Stimulated activated naive B cell treated with anti-CD40 and anti-IgM and Interleukin-4, amounts not matched to agents 10 μg/mL and 1 μg/mL and 100 μg/mL, for 72 hours (primary cell): ENCODE measurements around the gene CERKL.

Source experiments
- ATAC-seq, 2 donors: fragments of 150-1000 bp; cut with Tn5 transposase; replicated peaks; 2 replicates each; pipeline ENCODE4 v1.10.0; 2021; ENCODE audit warnings: moderate library complexity in 1 of 2
- DNase-seq: peaks from one replicate; pipeline ENCODE4 v3.0.0; 2021
- H3K27ac Mint-ChIP-seq: one replicate; pipeline ENCODE4 v1.8.0; 2022; ENCODE audit warnings: mild to moderate bottlenecking, mixed read lengths
- H3K27me3 Mint-ChIP-seq, 2 donors: one replicate each; pipeline ENCODE4 v1.8.0; 2022; ENCODE audit warnings: mixed read lengths in 2 of 2
- H3K36me3 Mint-ChIP-seq, 2 donors: one replicate each; pipeline ENCODE4 v1.8.0; 2022; ENCODE audit warnings: mixed read lengths in 2 of 2, mild to moderate bottlenecking in 1 of 2
- H3K4me1 Mint-ChIP-seq, 2 donors: one replicate each; pipeline ENCODE4 v1.8.0; 2022; ENCODE audit warnings: mixed read lengths in 2 of 2, mild to moderate bottlenecking in 1 of 2
- H3K4me3 Mint-ChIP-seq, 2 donors: one replicate each; pipeline ENCODE4 v1.8.0; 2022; ENCODE audit warnings: mild to moderate bottlenecking in 2 of 2, mixed read lengths in 2 of 2, moderate library complexity in 1 of 2
- H3K9me3 Mint-ChIP-seq, 2 donors: one replicate each; pipeline ENCODE4 v1.8.0; 2022; ENCODE audit warnings: mixed read lengths in 2 of 2, mild to moderate bottlenecking in 1 of 2

The CERKL gene

DNA sequence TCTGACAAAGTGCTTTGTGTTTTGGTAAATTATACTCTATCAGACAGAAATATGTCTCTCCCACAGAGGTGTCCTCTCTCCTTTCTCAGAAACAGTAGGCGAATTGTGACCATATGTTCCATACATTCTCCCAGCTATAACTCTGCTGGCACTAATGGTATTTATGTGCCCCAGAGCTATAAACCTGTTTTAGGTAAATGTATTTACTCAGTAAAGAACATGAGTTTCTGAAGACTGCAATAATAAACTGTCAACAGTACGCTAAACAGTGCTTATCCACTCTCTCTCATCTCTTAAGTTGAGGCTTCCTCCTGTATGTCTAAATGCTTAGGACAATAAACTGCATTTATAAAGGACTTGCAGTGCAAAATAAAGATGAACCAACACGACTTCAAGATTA is 141.2 kb downstream of the CERKL start:
- H3K4me3 Mint-ChIP-seq: no peak overlapping the region
- peaks cover 25 to 43% of the 10 kb centered on the region in 2 donors for H3K36me3 Mint-ChIP-seq
- DNase-seq: no peak
- H3K4me1 Mint-ChIP-seq: peaks cover 0 to 21% of the 10 kb centered on the region in 2 donors
- ATAC-seq: no peak
- H3K27me3 Mint-ChIP-seq: no peaks in the 10 kb centered on the region
- H3K9me3 Mint-ChIP-seq: no peaks in the 10 kb centered on the region
- H3K27ac Mint-ChIP-seq: no peak overlapping the region

DNA sequence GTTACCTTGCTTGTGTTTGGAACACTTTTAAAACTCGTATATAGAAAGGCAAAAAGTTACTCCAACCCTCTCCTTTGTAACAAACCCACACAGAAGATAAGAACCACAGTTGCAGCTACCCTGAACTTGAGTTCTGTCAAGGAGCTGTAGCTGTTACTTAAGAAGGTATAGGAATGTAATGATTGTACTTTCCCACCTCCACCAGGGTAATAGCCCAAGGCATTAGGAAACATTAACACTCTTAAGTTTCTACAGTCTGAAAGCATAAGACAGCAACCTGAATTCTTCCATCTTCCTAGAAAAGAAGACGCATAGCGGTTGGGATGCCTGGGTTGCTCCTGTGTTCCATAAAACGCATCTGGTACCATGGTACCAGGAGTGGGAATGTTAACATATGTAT is 156.7 kb downstream of the CERKL start:
- Mint-ChIP-seq H3K4me3 (no peak overlapping the region), H3K27ac (no peak overlapping the region), H3K27me3 (no peaks in the 10 kb centered on the region), H3K9me3 (no peaks in the 10 kb centered on the region), H3K4me1 (no peaks in the 10 kb centered on the region), H3K36me3 (peaks cover 19 to 21% of the 10 kb centered on the region in 2 donors)
- DNase-seq (no peak), ATAC-seq (no peak)

DNA sequence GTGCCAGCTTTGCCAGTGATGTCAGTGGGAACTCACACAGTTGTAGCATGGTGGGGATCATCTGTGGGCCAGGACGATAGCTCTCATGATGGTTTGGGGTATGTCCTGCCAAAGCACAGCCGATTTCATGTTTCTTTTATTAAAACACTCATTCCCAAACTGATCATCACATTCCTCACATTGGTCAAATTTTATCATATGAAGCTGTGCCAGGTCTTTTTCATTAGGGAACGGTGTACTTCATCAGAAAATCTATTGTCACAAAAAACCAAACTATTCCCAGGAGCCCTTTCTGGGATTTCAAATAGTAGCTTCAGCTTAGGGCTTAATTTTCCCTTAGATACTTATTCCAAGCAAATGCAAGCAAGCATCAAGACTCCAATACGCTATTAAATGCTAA is 157.7 kb downstream of the CERKL start:
- ATAC-seq (no peak), DNase-seq (no peak)
- Mint-ChIP-seq H3K9me3 (no peaks in the 10 kb centered on the region), H3K27ac (no peak overlapping the region), H3K4me3 (no peak overlapping the region), H3K4me1 (no peaks in the 10 kb centered on the region), H3K27me3 (no peaks in the 10 kb centered on the region), H3K36me3 (peaks cover 17 to 20% of the 10 kb centered on the region in 2 donors)
